GM12878 (cell line): ENCODE data around the gene ARHGAP1. TPM values are rescaled to one million over a fixed set of nuclear protein-coding genes. Genes with fewer than 3 reads are reported as not detected.

Source experiments
- ATAC-seq: fragments of 200-7000 bp; cut with Tn5 transposase; 3 replicates; pipeline ENCODE4 v1.9.1; 2020; ENCODE audit warnings: mild to moderate bottlenecking, moderate library complexity
- BruUV-seq: library from RNA; stranded (reverse); fragments of 400-500 nt; replicated peaks from 2 replicates; lab custom pipeline; 2021; lab: Mats Ljungman, UMichigan
- CTCF ChIA-PET: fragments of 300-600 bp; sonication (Branson Sonifier 250); formaldehyde crosslinking; extraction: SDS; loops from one replicate; lab custom pipeline; 2021; ENCODE audit warnings: inconsistent platforms; lab: Yijun Ruan, JAX
- POLR2A ChIA-PET: fragments of 350-600 bp; formaldehyde crosslinking; extraction: SDS; loops from one replicate; lab custom pipeline; 2021; ENCODE audit warnings: inconsistent platforms; lab: Charles Lee
- RAD21 ChIA-PET: fragments of 300-600 bp; sonication (Branson Sonifier 250); formaldehyde crosslinking; loops from one replicate; lab custom pipeline; 2023; ENCODE audit warnings: antibody characterized with exemption; ENCODE audit not compliant: unreplicated experiment; lab: Charles Lee
- SMC1A ChIA-PET: fragments of 300-600 bp; sonication (Branson Sonifier 250); formaldehyde crosslinking; loops from one replicate; lab custom pipeline; 2023; ENCODE audit not compliant: unreplicated experiment, uncharacterized antibody; lab: Charles Lee
- DNase-seq: peaks from one replicate; pipeline ENCODE4 v3.0.0-alpha.2; 2011; ENCODE audit warnings: low read depth, low spot score
- FAIRE-seq: peaks from 3 replicates; lab custom pipeline; 2011; peaks lifted over from hg19 to GRCh38; lab: Jason Lieb, UNC
- H2AFZ ChIP-seq: 2 replicates; pipeline ENCODE4 v1.6.0; 2011; ENCODE audit warnings: low read depth, low read length, control low read depth; ENCODE audit not compliant: control insufficient read depth
- H3K27ac ChIP-seq: 2 replicates; pipeline ENCODE4 v1.5.1; 2011; ENCODE audit warnings: control low read depth; ENCODE audit not compliant: control insufficient read depth, insufficient read depth
- H3K27me3 ChIP-seq, 2 experiments: replicated peaks in 1 of 2; 2 replicates each; pipeline versions ENCODE4 v1.6.0 to v1.6.1; 2011; ENCODE audit warnings: low read length in 1 of 2; ENCODE audit not compliant: control insufficient read depth in 2 of 2, insufficient read depth in 2 of 2
- H3K36me3 ChIP-seq, 2 experiments: 2 replicates each; pipeline ENCODE4 v1.5.1; 2011; ENCODE audit warnings: low read length in 1 of 2; ENCODE audit not compliant: control insufficient read depth in 2 of 2, insufficient read depth in 2 of 2
- H3K4me1 ChIP-seq: 2 replicates; pipeline ENCODE4 v1.6.1; 2011; ENCODE audit warnings: mild to moderate bottlenecking, low read length, moderate library complexity, mixed read lengths; ENCODE audit not compliant: control insufficient read depth, insufficient read depth
- H3K4me2 ChIP-seq: 2 replicates; pipeline ENCODE4 v1.6.0; 2011; ENCODE audit warnings: control low read depth; ENCODE audit not compliant: control insufficient read depth, insufficient read depth
- H3K4me3 ChIP-seq: fragments of 200-600 bp; sonication (generic); 2 replicates; pipeline ENCODE4 v1.5.1; 2016
- H3K79me2 ChIP-seq: 2 replicates; pipeline ENCODE4 v1.6.0; 2011; ENCODE audit warnings: low read length; ENCODE audit not compliant: control insufficient read depth, insufficient read depth
- H3K9ac ChIP-seq: 2 replicates; pipeline ENCODE4 v1.8.0; 2011; ENCODE audit warnings: low read length, control low read depth, mixed read lengths; ENCODE audit not compliant: control insufficient read depth, insufficient read depth
- H3K9me3 ChIP-seq: replicated peaks from 3 replicates; pipeline ENCODE4 v1.5.1; 2011; ENCODE audit warnings: mild to moderate bottlenecking, low read length; ENCODE audit not compliant: control insufficient read depth, insufficient read depth
- H4K20me1 ChIP-seq: 2 replicates; pipeline ENCODE4 v1.6.0; 2011; ENCODE audit not compliant: control insufficient read depth, insufficient read depth
- BACH1 ChIP-seq: fragments of 450-650 bp; IDR thresholded peaks from 2 replicates; pipeline ENCODE4 v1.6.1; 2017; ENCODE audit warnings: mild to moderate bottlenecking, borderline replicate concordance
- CBX5 ChIP-seq: sonication (generic); IDR thresholded peaks from 2 replicates; pipeline ENCODE4 v1.6.1; 2016; ENCODE audit warnings: low read depth, moderate library complexity, mild to moderate bottlenecking, inconsistent platforms
- NFYA ChIP-seq: IDR thresholded peaks from 2 replicates; pipeline ENCODE4 v1.6.1; 2011; ENCODE audit warnings: low read depth, mild to moderate bottlenecking, low read length, improper control_type of control experiment, borderline replicate concordance
- RUNX3 ChIP-seq: IDR thresholded peaks from 2 replicates; pipeline ENCODE4 v1.6.1; 2012; ENCODE audit warnings: low read length, inconsistent platforms
- SP1 ChIP-seq: IDR thresholded peaks from one replicate; pipeline ENCODE4 v1.6.1; 2011; ENCODE audit warnings: low read depth, low read length
- TARDBP ChIP-seq: IDR thresholded peaks from 2 replicates; pipeline ENCODE4 v1.6.1; 2016; ENCODE audit warnings: borderline replicate concordance
- ZNF592 ChIP-seq: fragments of 450-650 bp; IDR thresholded peaks from 2 replicates; pipeline ENCODE4 v1.6.1; 2017; ENCODE audit warnings: mild to moderate bottlenecking, moderate library complexity
- WGBS: methylation state at CpG from one replicate; pipeline ENCODE4 v1.1.6; 2016; ENCODE audit warnings: low lambda C conversion rate; ENCODE audit not compliant: insufficient replicate concordance, insufficient coverage; ENCODE audit errors: missing lambda C conversion rate; 5-methylcytosine and 5-hydroxymethylcytosine counted together
- in situ Hi-C: fragments of 300-500 bp; cut with MboI; formaldehyde crosslinking; loops from 9 replicates; pipeline ENCODE4 v1.14.3; 2018; ENCODE audit warnings: mixed read lengths
- intact Hi-C: fragments of 100-400 bp; cut with micrococcal nuclease; formaldehyde crosslinking; loops from one replicate; pipeline ENCODE4 v1.14.2; 2022; ENCODE audit not compliant: unreplicated experiment
- polyA plus RNA-seq, 11 experiments: library from polyadenylated mRNA; depleted of rRNA in 4 of 11; unstranded in 6 of 11; stranded (reverse) in 5 of 11; fragments of >200 nt; fragmentation: Nextera tagmentation in 4 of 11; fragmentation: Illumina TruSeq in 1 of 11; extraction: Ambion mirVana in 4 of 11; extraction: Trizol in 1 of 11; gene quantifications; 1 replicate in 1 of 11; 2 replicates in 10 of 11; pipeline versions ENCODE4 v1.2.1 to v1.2.3, GENCODE V29; 2011 to 2016; ENCODE audit warnings: inconsistent platforms in 2 of 11, missing spikeins in 2 of 11, low read depth in 1 of 11
- total RNA-seq, 4 experiments: library from RNA; depleted of rRNA in 3 of 4; stranded (reverse); fragments of >200 nt in 3 of 4; fragmentation: Illumina TruSeq in 1 of 4; extraction: Trizol in 1 of 4; gene quantifications; 2 replicates each; pipeline versions ENCODE4 v1.2.1 to v1.2.3, GENCODE V29; 2013 to 2021
- TF ChIP-seq, protein P1 (sequence below): IDR thresholded peaks from 2 replicates; pipeline ENCODE4 v1.6.1; 2012; ENCODE audit warnings: mild to moderate bottlenecking, low read depth, low read length
- TF ChIP-seq, protein P2 (sequence below), 3 experiments: IDR thresholded peaks in 2 of 3; conservative IDR thresholded peaks in 1 of 3; 2 replicates each; pipeline ENCODE4 v1.5.1; 2011; ENCODE audit warnings: low read depth in 3 of 3, low read length in 3 of 3, mild to moderate bottlenecking in 3 of 3, control low read depth in 2 of 3, moderate library complexity in 2 of 3, inconsistent platforms in 1 of 3, mixed read lengths in 1 of 3; ENCODE audit not compliant: control insufficient read depth in 2 of 3, insufficient read depth in 1 of 3; ENCODE audit errors: extremely low read depth in 1 of 3

The ARHGAP1 gene
- total and polyA plus RNA-seq, 10 of the 15 experiments (the other 5 are each of a cell fraction or from before 2014, with no cell fraction given): 4.3 to 45.5 (median 23.2) TPM

GRCh38 chr11:46693597-46694012, 6.8 kb downstream of the ARHGAP1 start:
- peaks cover 5 to 10% of the 10 kb centered on the region in 2 experiments; a peak in 3 of 4 replicates for H3K36me3 ChIP-seq
- H3K9me3 ChIP-seq: no peaks in the 10 kb centered on the region
- CTCF ChIA-PET: no interaction called here
- no peak overlapping the region for H3K9ac ChIP-seq
- no peak overlapping the region for H3K4me2 ChIP-seq
- BruUV-seq: no TSS peak
- RAD21 ChIA-PET: no interaction called here
- no peaks in the 10 kb centered on the region for H3K4me1 ChIP-seq
- intact Hi-C loops (no loop called here), in situ Hi-C loops (no loop called here)
- no peak overlapping the region for H3K27ac ChIP-seq
- no peaks in the 10 kb centered on the region for H3K27me3 ChIP-seq
- no peak overlapping the region for H3K4me3 ChIP-seq
- FAIRE-seq: no peak
- H2AFZ ChIP-seq: no peak overlapping the region
- POLR2A ChIA-PET: no interaction called here
- 86% methylated on average over 2 of the region's 2 CpGs for WGBS
- DNase-seq: no peak
- ATAC-seq: no peak
- no peaks in the 10 kb centered on the region for H4K20me1 ChIP-seq
- SMC1A ChIA-PET: no interaction called here
- H3K79me2 ChIP-seq: no peaks in the 10 kb centered on the region; the same call in 1 of the 2 replicates
- TF ChIP-seq NFYA (no peak), RUNX3 (no peak), SP1 (no peak), BACH1 (no peak), ZNF592 (no peak), CBX5 (no peak), TARDBP (no peak)
- TF ChIP-seq, protein P1, sequence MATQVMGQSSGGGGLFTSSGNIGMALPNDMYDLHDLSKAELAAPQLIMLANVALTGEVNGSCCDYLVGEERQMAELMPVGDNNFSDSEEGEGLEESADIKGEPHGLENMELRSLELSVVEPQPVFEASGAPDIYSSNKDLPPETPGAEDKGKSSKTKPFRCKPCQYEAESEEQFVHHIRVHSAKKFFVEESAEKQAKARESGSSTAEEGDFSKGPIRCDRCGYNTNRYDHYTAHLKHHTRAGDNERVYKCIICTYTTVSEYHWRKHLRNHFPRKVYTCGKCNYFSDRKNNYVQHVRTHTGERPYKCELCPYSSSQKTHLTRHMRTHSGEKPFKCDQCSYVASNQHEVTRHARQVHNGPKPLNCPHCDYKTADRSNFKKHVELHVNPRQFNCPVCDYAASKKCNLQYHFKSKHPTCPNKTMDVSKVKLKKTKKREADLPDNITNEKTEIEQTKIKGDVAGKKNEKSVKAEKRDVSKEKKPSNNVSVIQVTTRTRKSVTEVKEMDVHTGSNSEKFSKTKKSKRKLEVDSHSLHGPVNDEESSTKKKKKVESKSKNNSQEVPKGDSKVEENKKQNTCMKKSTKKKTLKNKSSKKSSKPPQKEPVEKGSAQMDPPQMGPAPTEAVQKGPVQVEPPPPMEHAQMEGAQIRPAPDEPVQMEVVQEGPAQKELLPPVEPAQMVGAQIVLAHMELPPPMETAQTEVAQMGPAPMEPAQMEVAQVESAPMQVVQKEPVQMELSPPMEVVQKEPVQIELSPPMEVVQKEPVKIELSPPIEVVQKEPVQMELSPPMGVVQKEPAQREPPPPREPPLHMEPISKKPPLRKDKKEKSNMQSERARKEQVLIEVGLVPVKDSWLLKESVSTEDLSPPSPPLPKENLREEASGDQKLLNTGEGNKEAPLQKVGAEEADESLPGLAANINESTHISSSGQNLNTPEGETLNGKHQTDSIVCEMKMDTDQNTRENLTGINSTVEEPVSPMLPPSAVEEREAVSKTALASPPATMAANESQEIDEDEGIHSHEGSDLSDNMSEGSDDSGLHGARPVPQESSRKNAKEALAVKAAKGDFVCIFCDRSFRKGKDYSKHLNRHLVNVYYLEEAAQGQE: no peak
- TF ChIP-seq, protein P2, sequence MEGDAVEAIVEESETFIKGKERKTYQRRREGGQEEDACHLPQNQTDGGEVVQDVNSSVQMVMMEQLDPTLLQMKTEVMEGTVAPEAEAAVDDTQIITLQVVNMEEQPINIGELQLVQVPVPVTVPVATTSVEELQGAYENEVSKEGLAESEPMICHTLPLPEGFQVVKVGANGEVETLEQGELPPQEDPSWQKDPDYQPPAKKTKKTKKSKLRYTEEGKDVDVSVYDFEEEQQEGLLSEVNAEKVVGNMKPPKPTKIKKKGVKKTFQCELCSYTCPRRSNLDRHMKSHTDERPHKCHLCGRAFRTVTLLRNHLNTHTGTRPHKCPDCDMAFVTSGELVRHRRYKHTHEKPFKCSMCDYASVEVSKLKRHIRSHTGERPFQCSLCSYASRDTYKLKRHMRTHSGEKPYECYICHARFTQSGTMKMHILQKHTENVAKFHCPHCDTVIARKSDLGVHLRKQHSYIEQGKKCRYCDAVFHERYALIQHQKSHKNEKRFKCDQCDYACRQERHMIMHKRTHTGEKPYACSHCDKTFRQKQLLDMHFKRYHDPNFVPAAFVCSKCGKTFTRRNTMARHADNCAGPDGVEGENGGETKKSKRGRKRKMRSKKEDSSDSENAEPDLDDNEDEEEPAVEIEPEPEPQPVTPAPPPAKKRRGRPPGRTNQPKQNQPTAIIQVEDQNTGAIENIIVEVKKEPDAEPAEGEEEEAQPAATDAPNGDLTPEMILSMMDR (IDR thresholded peaks at IDR 0.05 in 2 of 3, conservative IDR thresholded peaks at IDR 0.05 in 1 of 3; ENCODE audit: control insufficient read depth in 2 of 3, extremely low read depth in 1 of 3, insufficient read depth in 1 of 3, low read depth in 3 of 3, low read length in 3 of 3): no peak
